Fibroblast of skin of right biceps (primary cell): Measurements from ENCODE around the gene PKLR.
"Not testable (repeated sequence)": the region's sequence is repeated elsewhere in the genome, so short reads cannot be mapped to it uniquely, and the experiment has no call there.

Source experiments
- DNase-seq: peaks from one replicate; pipeline ENCODE4 v3.0.0-alpha.2; 2013

PKLR gene

DNA sequence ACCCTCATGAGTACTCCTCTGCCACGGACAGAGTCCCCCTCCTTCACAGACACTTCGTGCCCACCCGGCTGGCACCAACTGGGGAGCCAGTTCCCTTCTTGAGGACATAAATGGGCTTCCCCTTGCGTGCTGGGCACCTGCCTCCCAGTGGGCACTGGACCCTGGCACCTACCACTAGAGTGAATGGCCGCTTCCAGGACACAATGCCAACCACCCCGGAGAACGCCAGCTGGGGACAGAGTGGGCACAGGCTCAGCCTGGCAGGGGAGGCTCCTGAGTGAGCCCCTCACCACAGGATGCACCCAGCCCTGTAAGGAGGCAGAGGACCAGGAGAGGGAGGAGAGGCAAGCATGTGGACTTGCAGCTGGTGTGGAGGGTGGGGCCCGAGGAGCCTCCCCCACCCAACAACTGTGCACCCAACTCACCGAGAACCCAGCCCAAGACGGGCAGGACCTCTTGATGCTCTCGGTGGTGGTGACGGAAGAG is 47.0 kb downstream of the PKLR start:
- no peak for DNase-seq

DNA sequence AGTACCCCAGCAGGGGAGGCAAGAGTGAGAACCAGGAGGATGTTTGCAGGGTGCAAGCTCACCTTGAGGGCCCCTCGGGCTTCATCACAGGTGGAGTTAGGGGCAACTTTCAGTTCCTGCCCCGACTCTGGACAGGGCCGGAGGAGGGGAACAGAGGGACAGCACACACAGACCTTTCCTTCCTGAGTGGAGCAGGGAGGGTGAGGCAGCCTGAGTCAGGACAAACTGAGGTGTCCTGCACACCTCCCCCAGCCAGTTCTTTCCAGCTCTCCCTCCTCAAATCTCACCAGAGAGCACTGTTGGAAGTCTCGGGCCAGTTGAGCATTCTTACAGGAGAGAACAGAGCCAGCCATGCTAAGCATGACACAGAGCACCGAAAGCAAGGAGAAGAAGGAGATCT is 47.4 kb downstream of the PKLR start:
- DNase-seq = no peak

DNA sequence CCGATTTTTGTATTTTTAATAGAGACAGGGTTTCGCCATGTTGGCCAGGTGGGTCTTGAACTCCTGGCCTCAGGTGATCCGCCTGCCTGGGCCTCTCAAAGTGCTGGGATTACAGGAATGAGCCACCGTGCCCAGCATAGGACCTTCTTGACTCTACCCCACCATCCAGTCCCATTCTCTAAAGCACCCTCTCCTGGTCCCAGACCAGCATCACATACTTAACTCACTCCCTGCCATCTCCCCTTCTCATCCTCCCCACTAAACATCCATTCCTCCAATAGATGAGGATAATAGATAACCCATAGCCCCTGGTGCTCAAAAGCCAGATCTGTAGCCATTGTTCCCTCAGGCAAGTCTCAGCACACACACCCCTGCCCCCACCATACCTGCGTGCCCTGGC is 48.0 kb downstream of the PKLR start:
- no peak for DNase-seq

DNA sequence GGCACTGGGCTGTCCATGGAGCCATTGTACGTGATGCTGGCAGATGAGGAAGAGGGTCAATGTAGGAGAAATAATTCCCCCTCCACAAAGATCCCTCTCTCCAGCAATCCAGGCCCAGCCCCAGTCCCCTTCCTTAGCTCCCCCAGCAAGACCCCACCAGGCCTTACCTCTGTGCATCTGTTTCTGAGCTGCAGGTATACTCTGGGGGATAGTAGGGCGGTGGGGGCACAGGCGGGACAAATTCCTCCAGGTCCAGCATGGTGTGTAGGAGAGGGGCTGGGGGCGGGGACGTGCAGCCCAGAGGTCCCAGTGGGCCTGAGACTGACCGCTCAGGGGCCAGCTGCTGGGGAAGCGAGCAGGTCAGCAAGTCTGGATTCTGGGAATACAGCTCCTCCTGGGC is 49.7 kb downstream of the PKLR start:
- DNase-seq = no peak

- DNase-seq = peak; percentile 89
Measured at GRCh38 chr1:155250633-155251449, 50.4 kb downstream of the PKLR start.

- DNase-seq = no peak
Measured at GRCh38 chr1:155250246-155250632, 51.0 kb downstream of the PKLR start.

- no peak for DNase-seq
Measured at GRCh38 chr1:155247667-155248553, 53.3 kb downstream of the PKLR start.

DNA sequence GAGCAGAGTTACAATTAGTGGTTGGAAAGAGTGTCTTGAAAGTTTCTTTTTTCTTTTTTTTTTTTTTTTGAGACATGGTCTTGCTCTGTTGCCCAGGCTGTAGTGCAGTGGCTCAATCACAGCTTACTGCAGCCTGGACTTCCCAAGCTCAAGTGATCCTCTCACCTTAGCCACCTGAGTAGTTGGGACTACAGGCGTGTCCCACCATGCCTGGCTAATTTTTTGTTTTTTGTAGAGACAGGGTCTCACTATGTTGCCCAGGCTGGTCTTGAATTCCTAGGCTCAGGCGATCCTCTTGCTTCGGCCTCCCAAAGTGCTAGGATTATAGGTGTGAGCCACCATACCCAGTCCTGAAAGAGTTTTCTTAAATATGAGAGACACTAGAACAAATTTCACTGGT is 54.4 kb downstream of the PKLR start:
- DNase-seq = not testable (repeated sequence)

DNA sequence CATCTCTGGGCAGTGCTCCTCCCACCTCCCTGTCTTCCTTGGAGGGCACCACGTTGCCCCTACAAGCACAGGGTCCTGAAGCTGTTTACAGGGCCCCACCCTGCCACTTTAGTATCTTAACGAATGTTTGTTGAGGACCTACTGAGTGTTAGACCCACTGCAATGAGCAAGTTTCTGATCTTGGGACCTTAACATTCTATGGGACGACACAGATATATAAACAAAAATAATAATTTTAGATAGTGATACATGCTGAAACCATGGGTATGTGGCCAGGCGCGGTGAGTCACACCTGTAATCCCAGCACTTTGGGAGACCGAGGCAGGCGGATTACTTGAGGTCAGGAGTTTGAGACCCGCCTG is 56.1 kb downstream of the PKLR start:
- no peak for DNase-seq

DNA sequence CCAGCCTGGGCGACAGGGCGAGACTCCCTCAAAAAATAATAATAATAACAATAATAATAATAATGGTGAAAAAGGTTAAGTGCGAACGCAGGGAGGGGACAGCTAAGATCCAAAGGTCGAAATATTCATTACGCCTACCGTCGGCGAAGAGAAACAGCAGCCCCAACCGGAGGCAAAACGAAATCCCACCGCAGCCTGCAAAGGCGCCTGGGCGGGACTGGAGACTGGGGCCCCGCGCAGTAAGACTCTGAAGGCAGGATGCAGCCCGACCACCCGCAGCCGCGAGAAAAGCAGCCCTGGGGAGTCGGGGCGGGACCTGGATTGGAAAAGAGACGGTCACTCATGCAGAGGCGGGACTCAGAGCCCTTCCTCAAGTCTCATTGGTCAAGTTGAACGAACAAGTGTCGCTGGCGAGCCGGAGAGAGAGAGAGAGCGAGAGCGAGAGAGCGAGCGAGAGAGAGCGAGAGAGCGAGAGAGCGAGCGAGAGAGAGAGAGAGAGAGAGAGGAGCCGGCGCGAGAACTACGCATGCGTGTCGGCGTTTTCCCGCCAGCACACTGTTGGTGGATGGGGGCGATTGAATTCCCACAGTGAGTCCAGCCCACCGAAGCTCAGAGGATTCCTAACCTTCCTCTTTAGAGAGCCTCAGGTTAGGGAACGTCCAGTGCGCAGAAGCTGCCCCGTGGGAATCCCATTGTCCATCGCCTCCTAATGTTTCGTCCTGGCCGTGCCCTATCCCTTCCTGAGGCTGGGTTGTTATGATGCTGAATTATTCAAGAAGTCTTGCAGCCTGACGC is 56.7 kb downstream of the PKLR start:
- DNase-seq = peak; percentile 100

GRCh38 chr1:155242805-155243358 is 58.4 kb downstream of the PKLR start:
- no peak for DNase-seq

DNA sequence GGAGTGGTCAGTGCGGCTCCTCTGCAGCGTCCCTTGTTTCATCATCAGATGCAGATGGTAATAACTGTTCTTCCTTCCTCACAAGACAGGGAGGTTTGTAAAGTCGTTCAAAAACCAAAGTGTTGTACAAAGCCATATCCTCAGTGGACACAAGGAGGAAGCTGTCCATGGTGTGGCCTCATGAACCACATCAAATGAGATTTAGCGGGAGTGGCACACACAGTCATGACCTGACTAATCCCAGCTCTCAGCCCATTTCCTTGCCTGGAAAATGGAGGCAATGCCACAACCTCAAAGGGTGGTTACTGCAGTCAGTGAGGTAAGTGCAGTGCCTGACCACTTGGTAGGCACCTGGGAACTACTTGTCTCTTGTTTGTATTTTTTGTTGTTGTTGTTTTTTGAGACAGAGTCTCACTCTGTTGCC is 59.4 kb downstream of the PKLR start:
- no peak for DNase-seq

- DNase-seq = peak; percentile 85
Measured at GRCh38 chr1:155241069-155241679, 60.1 kb downstream of the PKLR start.
